Pancreas (tissue), 10 donors: ENCODE measurements around the gene PRSS58. TPM values are rescaled to one million over a fixed set of nuclear protein-coding genes. Genes with fewer than 3 reads are reported as not detected.

Source experiments
- ATAC-seq, 4 donors: fragments of 200-7000 bp; cut with Tn5 transposase; one replicate each; pipeline versions ENCODE4 v1.8.0 to v1.9.1; 2020; ENCODE audit warnings: mild to moderate bottlenecking in 4 of 4, moderate library complexity in 4 of 4
- DNase-seq, 6 donors: peaks; one replicate each; pipeline ENCODE4 v3.0.0-alpha.2; 2020
- FAIRE-seq: peaks from 2 replicates; lab custom pipeline; 2012; peaks lifted over from hg19 to GRCh38; lab: Jason Lieb, UNC
- H3K27ac ChIP-seq, 4 donors: fragments of 200-600 bp; sonication (generic); 1 replicate in 3 of 4; 2 replicates in 1 of 4; pipeline versions ENCODE4 v1.5.0 to v1.8.0; 2020
- H3K27me3 ChIP-seq, 4 donors: fragments of 200-600 bp; one replicate each; pipeline ENCODE4 v1.8.0; 2021
- H3K36me3 ChIP-seq, 3 donors: fragments of 200-600 bp; sonication (generic) in 1 of 3; one replicate each; pipeline versions ENCODE4 v1.5.0 to v1.8.0; 2020 to 2021
- H3K4me1 ChIP-seq, 3 donors: fragments of 200-600 bp; one replicate each; pipeline ENCODE4 v1.8.0; 2021
- H3K4me3 ChIP-seq, 4 donors: fragments of 200-600 bp; sonication (generic) in 2 of 4; one replicate each; pipeline versions ENCODE4 v1.5.0 to v1.8.0; 2020 to 2021
- H3K9me3 ChIP-seq, 4 donors: fragments of 200-600 bp; one replicate each; pipeline ENCODE4 v1.8.0; 2021
- WGBS, 2 donors: extraction: QIAGEN DNeasy Blood & Tissue Kit; methylation state at CpG; one replicate each; pipeline ENCODE4 v1.1.7; 2013; 5-methylcytosine and 5-hydroxymethylcytosine counted together
- intact Hi-C, 3 donors: fragments of 100-400 bp; cut with DNase I; formaldehyde crosslinking; loops; one replicate each; pipeline versions ENCODE4 v1.11.1 to v1.14.2; 2022
- polyA plus RNA-seq, 2 donors: library from polyadenylated mRNA; stranded (reverse); fragments of 200-250 nt; gene quantifications; one replicate each; pipeline ENCODE4 v1.2.3, GENCODE V29; 2013
- total RNA-seq, 6 donors: library from RNA; stranded (reverse); fragmentation: NEBNext Ultra II Directional in 4 of 6; extraction: Animal tissue kit (Norgen Biotek cat#: 25700) in 4 of 6; gene quantifications; one replicate each; pipeline versions ENCODE4 v1.2.1 to v1.2.4, GENCODE V29; 2021 to 2023
- TF ChIP-seq, protein P1 (sequence below), 4 donors: fragments of 200-600 bp; sonication (generic) in 3 of 4; IDR thresholded peaks; one replicate each; pipeline versions ENCODE4 v1.5.0 to v1.8.0; 2021; ENCODE audit warnings: antibody characterized with exemption in 4 of 4
- donor health status: healthy with polysubstance abuse.
- donor health status: DM: no; HTN: no; CAD: no; lungs with moderate emphysema.
- donor health status: DM: no; HTN: no; CAD: no.
- donor health status: control.
- donor health status: control.
- donor health status: Bipolar disorder and iron deficiency.
- donor health status: DM: yes; HTN: yes; CAD: no.
- donor health status: DM: no; HTN: no; CAD: no.
- donor health status: DM: no; HTN: no; CAD: no.
- donor health status: DM: yes; HTN: yes; CAD: no.

The PRSS58 gene
- total and polyA plus RNA-seq, 8 donors: 0.19 TPM; not detected in 7

DNA sequence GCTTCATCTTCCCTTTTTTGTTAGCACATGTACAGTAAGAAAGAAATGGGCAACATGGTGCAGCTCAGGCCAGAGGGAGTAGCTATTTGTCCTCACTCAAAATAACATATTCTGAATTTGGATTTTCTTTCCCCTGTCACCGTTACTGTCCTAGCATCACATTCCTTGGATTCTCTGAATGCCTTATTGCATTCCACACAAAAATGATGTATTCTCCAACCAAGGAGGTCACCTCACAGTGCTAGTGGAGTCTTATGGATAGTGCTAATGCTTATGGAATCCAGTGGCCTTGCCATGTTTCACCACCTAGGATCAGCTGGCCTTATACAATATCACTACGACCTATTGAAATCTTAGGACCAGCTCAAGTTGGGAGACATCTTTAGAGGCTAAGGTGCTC, 7.2 kb downstream of the PRSS58 start:
- DNase-seq: no peak
- TF ChIP-seq, protein P1, sequence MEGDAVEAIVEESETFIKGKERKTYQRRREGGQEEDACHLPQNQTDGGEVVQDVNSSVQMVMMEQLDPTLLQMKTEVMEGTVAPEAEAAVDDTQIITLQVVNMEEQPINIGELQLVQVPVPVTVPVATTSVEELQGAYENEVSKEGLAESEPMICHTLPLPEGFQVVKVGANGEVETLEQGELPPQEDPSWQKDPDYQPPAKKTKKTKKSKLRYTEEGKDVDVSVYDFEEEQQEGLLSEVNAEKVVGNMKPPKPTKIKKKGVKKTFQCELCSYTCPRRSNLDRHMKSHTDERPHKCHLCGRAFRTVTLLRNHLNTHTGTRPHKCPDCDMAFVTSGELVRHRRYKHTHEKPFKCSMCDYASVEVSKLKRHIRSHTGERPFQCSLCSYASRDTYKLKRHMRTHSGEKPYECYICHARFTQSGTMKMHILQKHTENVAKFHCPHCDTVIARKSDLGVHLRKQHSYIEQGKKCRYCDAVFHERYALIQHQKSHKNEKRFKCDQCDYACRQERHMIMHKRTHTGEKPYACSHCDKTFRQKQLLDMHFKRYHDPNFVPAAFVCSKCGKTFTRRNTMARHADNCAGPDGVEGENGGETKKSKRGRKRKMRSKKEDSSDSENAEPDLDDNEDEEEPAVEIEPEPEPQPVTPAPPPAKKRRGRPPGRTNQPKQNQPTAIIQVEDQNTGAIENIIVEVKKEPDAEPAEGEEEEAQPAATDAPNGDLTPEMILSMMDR (IDR thresholded peaks at IDR 0.05): no peak
- WGBS, 2 donors: 70 to 78% methylated on average over 2 of the region's 2 CpGs
- intact Hi-C loops: no loop called here
- no peaks in the 10 kb centered on the region for H3K4me1 ChIP-seq
- H3K9me3 ChIP-seq: no peaks in the 10 kb centered on the region
- H3K27me3 ChIP-seq: no peaks in the 10 kb centered on the region
- H3K36me3 ChIP-seq: no peaks in the 10 kb centered on the region
- ATAC-seq: no peak
- H3K4me3 ChIP-seq: no peak overlapping the region
- H3K27ac ChIP-seq: no peak overlapping the region
- no peak for FAIRE-seq

DNA sequence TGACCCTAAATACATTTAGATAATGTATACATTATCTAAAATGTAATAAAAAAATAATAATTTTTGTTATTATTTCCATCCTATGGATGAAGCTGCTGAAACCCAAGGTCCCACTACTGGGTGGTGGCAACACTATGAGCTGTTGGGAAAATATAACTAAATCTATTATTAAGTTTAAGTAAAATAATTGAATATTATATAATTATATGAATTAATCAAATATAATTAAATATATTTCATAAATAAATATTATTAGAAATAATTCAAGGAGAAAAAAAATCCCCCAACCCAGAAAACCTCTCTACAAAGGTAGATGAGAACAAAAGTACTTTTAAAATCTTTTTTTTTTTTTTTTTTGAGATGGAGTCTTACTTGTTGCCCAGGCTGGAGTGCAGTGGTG, 7.9 kb downstream of the PRSS58 start:
- FAIRE-seq: no peak

GRCh38 chr7:142248166-142249160, 9.4 kb downstream of the PRSS58 start:
- Histone ChIP-seq H3K36me3 (no peaks in the 10 kb centered on the region), H3K9me3 (no peaks in the 10 kb centered on the region), H3K4me3 (no peak overlapping the region), H3K4me1 (no peaks in the 10 kb centered on the region), H3K27me3 (no peaks in the 10 kb centered on the region), H3K27ac (no peak overlapping the region)
- ATAC-seq (no peak), DNase-seq (no peak), FAIRE-seq (no peak)
- intact Hi-C loops: no loop called here
- 43 to 46% methylated on average over 7 of the region's 7 CpGs for WGBS, 2 donors
- TF ChIP-seq, protein P1 (IDR thresholded peaks at IDR 0.05): no peak

More for the DNA sequence above, 7.9 kb downstream of the PRSS58 start:
- Histone ChIP-seq H3K9me3 (no peaks in the 10 kb centered on the region), H3K27ac (no peak overlapping the region), H3K36me3 (no peaks in the 10 kb centered on the region), H3K4me3 (no peak overlapping the region), H3K4me1 (no peaks in the 10 kb centered on the region), H3K27me3 (no peaks in the 10 kb centered on the region)
- TF ChIP-seq, protein P1 (IDR thresholded peaks at IDR 0.05): no peak
- intact Hi-C loops: no loop called here
- ATAC-seq (no peak), DNase-seq (no peak)

- no peak for DNase-seq
- Histone ChIP-seq H3K9me3 (no peaks in the 10 kb centered on the region), H3K4me3 (no peak overlapping the region), H3K36me3 (no peaks in the 10 kb centered on the region), H3K27me3 (no peaks in the 10 kb centered on the region), H3K4me1 (no peaks in the 10 kb centered on the region), H3K27ac (no peak overlapping the region)
- FAIRE-seq: no peak
- ATAC-seq: no peak
- 72 to 85% methylated on average over 10 of the region's 10 CpGs for WGBS, 2 donors
- intact Hi-C loops: no loop called here
- TF ChIP-seq, protein P1 (IDR thresholded peaks at IDR 0.05): no peak
These were observed 14.0 kb downstream of the PRSS58 start for GRCh38 chr7:142243823-142244222.

- ATAC-seq: no peak
- H3K27ac ChIP-seq: no peak overlapping the region
- no peaks in the 10 kb centered on the region for H3K36me3 ChIP-seq
- H3K4me3 ChIP-seq: no peak overlapping the region
- no peaks in the 10 kb centered on the region for H3K27me3 ChIP-seq
- TF ChIP-seq, protein P1 (IDR thresholded peaks at IDR 0.05): no peak
- no peaks in the 10 kb centered on the region for H3K9me3 ChIP-seq
- no peak for FAIRE-seq
- intact Hi-C loops: no loop called here
- no peak for DNase-seq
- no peaks in the 10 kb centered on the region for H3K4me1 ChIP-seq
- WGBS, 2 donors: 45 to 50% methylated on average over 4 of the region's 4 CpGs
These were observed 17.3 kb downstream of the PRSS58 start for GRCh38 chr7:142240546-142240945.
